ENCODE measurements around the gene ITPR1. TPM values are rescaled to one million over a fixed set of nuclear protein-coding genes. Genes with fewer than 3 reads are reported as not detected.

The ITPR1 gene
- total and polyA plus RNA-seq, 4 donors, result 3.7 to 39.4 (median 8.2) TPM

DNA sequence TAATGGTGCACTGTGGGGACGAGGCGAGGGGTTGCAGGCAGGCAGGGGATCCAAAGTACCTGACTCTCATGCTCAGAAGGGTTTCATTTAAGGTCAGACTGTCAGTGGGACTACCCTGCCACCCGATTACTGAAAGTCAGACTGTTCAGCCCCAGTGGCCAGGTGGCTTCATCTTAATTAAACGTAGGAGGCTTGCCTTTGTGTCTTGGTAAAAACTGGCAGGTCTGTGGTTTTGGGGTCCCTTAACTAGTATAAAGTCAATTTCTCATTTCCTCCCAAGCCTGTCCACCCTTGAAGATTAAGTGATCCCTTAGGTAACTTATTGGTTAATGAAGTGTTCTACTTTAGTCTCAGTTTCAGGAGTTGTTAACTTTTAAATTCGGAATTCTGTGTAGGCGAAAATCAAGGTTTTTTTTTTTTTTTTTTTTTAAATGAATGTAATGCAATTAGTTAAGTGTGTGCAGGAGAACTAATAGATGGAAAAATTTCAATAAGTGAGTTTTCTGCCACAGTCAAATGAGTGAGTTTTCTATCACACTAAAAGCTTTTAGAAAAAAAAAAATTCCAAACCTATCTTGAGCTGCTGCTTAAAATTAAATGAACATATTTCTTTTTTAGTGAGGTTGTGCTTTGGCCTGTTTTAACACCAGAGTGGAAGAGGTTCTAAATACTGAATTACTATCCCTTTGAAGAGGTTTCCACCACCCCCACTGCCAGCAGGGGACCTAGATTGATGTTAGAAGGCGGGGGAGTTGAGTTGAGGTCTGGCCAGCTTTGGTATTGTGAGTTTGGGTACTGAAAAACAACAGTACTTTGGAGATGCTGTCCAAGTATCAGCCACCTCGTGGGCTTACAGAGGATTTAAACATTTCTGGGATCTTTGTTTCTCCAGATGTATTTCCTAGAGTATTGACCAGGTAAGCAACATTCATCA, 15.2 kb downstream of the ITPR1 start (continued):
- TF ChIP-seq, protein P1, sequence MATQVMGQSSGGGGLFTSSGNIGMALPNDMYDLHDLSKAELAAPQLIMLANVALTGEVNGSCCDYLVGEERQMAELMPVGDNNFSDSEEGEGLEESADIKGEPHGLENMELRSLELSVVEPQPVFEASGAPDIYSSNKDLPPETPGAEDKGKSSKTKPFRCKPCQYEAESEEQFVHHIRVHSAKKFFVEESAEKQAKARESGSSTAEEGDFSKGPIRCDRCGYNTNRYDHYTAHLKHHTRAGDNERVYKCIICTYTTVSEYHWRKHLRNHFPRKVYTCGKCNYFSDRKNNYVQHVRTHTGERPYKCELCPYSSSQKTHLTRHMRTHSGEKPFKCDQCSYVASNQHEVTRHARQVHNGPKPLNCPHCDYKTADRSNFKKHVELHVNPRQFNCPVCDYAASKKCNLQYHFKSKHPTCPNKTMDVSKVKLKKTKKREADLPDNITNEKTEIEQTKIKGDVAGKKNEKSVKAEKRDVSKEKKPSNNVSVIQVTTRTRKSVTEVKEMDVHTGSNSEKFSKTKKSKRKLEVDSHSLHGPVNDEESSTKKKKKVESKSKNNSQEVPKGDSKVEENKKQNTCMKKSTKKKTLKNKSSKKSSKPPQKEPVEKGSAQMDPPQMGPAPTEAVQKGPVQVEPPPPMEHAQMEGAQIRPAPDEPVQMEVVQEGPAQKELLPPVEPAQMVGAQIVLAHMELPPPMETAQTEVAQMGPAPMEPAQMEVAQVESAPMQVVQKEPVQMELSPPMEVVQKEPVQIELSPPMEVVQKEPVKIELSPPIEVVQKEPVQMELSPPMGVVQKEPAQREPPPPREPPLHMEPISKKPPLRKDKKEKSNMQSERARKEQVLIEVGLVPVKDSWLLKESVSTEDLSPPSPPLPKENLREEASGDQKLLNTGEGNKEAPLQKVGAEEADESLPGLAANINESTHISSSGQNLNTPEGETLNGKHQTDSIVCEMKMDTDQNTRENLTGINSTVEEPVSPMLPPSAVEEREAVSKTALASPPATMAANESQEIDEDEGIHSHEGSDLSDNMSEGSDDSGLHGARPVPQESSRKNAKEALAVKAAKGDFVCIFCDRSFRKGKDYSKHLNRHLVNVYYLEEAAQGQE (IDR thresholded peaks at IDR 0.05), result no peak

DNA sequence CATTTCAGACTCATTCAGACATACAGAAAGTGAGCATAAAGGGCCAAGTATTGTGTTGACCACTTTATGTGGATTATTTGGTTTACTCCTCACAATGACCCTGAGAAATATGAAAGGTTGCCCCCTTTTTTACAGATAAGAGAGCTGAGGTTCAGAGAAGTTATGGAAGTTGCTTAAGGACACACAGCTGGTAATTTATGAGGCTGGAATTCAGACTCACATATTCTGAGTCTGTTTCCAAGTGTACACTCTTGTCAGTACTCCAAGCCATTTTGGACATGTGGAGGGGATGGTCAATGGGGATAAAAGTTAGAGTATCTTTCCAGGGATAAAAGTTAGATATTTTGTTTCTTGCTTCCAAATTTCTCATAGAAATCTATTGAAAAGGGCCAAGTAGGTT, 15.9 kb downstream of the ITPR1 start:
- TF ChIP-seq HNF4G (IDR thresholded peaks at IDR 0.05) (no peak), JUND (IDR thresholded peaks at IDR 0.05) (no peak), YY1 (IDR thresholded peaks at IDR 0.05) (no peak), SP1 (IDR thresholded peaks at IDR 0.05) (no peak), GABPA (IDR thresholded peaks at IDR 0.05 in 1 of 2, conservative IDR thresholded peaks at IDR 0.05 in 1 of 2) (no peak), RXRA (IDR thresholded peaks at IDR 0.05) (no peak), FOXA2 (IDR thresholded peaks at IDR 0.05) (no peak), NR2F2 (IDR thresholded peaks at IDR 0.05) (no peak)
- TF ChIP-seq, protein P2, sequence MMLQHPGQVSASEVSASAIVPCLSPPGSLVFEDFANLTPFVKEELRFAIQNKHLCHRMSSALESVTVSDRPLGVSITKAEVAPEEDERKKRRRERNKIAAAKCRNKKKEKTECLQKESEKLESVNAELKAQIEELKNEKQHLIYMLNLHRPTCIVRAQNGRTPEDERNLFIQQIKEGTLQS (IDR thresholded peaks at IDR 0.05), result no peak
- TF ChIP-seq, protein P3, sequence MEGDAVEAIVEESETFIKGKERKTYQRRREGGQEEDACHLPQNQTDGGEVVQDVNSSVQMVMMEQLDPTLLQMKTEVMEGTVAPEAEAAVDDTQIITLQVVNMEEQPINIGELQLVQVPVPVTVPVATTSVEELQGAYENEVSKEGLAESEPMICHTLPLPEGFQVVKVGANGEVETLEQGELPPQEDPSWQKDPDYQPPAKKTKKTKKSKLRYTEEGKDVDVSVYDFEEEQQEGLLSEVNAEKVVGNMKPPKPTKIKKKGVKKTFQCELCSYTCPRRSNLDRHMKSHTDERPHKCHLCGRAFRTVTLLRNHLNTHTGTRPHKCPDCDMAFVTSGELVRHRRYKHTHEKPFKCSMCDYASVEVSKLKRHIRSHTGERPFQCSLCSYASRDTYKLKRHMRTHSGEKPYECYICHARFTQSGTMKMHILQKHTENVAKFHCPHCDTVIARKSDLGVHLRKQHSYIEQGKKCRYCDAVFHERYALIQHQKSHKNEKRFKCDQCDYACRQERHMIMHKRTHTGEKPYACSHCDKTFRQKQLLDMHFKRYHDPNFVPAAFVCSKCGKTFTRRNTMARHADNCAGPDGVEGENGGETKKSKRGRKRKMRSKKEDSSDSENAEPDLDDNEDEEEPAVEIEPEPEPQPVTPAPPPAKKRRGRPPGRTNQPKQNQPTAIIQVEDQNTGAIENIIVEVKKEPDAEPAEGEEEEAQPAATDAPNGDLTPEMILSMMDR (IDR thresholded peaks at IDR 0.05; ENCODE audit: low read depth, low read length, missing input control), result no peak
- TF ChIP-seq, protein P4, sequence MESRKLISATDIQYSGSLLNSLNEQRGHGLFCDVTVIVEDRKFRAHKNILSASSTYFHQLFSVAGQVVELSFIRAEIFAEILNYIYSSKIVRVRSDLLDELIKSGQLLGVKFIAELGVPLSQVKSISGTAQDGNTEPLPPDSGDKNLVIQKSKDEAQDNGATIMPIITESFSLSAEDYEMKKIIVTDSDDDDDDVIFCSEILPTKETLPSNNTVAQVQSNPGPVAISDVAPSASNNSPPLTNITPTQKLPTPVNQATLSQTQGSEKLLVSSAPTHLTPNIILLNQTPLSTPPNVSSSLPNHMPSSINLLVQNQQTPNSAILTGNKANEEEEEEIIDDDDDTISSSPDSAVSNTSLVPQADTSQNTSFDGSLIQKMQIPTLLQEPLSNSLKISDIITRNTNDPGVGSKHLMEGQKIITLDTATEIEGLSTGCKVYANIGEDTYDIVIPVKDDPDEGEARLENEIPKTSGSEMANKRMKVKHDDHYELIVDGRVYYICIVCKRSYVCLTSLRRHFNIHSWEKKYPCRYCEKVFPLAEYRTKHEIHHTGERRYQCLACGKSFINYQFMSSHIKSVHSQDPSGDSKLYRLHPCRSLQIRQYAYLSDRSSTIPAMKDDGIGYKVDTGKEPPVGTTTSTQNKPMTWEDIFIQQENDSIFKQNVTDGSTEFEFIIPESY (IDR thresholded peaks at IDR 0.05), result no peak
- Histone ChIP-seq H3K9me3 (ENCODE audit: control insufficient read depth in 4 of 4, low read length in 3 of 4) (no peaks in the 10 kb centered on the region), H3K27me3 (ENCODE audit: control insufficient read depth in 4 of 4, insufficient read depth in 4 of 4, low read length in 3 of 4) (no peaks in the 10 kb centered on the region), H3K27ac (ENCODE audit: low read depth in 1 of 2, low read length in 2 of 2) (no peak overlapping the region), H3K4me1 (ENCODE audit: control insufficient read depth in 4 of 4, insufficient read depth in 4 of 4, low read length in 3 of 4) (peaks cover 3 to 27% (median 9%) of the 10 kb centered on the region in 4 donors), H3K9ac (ENCODE audit: low read depth in 1 of 2, low read length in 2 of 2) (no peak overlapping the region), H3K4me3 (ENCODE audit: low read depth in 1 of 3, low read length in 3 of 3) (no peak overlapping the region), H3K36me3 (ENCODE audit: control insufficient read depth in 4 of 4, insufficient read depth in 3 of 4, low read depth in 1 of 4, low read length in 3 of 4) (no peaks in the 10 kb centered on the region)
- DNase-seq (ENCODE audit: low spot score), result no peak
